Breast epithelium (tissue), 4 donors: ENCODE data around the gene TUB. TPM values are rescaled to one million over a fixed set of nuclear protein-coding genes. Genes with fewer than 3 reads are reported as not detected.

Experiments used
- DNase-seq, 2 donors: peaks; one replicate each; pipeline ENCODE4 v3.0.0-alpha.2; 2019; ENCODE audit warnings: low spot score in 2 of 2
- H3K27ac ChIP-seq, 2 donors: fragments of 200-600 bp; sonication (generic) in 1 of 2; one replicate each; pipeline ENCODE4 v1.5.1; 2016 to 2019; ENCODE audit warnings: mild to moderate bottlenecking in 1 of 2
- H3K27me3 ChIP-seq, 2 donors: fragments of 200-600 bp; sonication (generic) in 1 of 2; one replicate each; pipeline versions ENCODE4 v1.5.1 to v1.6.0; 2017 to 2019; ENCODE audit warnings: control low read depth in 1 of 2, mild to moderate bottlenecking in 1 of 2
- H3K36me3 ChIP-seq: fragments of 200-600 bp; one replicate; pipeline ENCODE4 v1.5.1; 2019
- H3K4me1 ChIP-seq, 2 donors: fragments of 200-600 bp; sonication (generic); one replicate each; pipeline ENCODE4 v1.5.1; 2016 to 2019; ENCODE audit warnings: control low read depth in 1 of 2
- H3K4me3 ChIP-seq, 3 donors: fragments of 200-600 bp; sonication (generic); 1 replicate in 2 of 3; 2 replicates in 1 of 3; pipeline ENCODE4 v1.5.1; 2016 to 2019; ENCODE audit warnings: mild to moderate bottlenecking in 3 of 3, moderate library complexity in 2 of 3
- H3K9me3 ChIP-seq, 2 donors: fragments of 200-600 bp; sonication (generic) in 1 of 2; one replicate each; pipeline ENCODE4 v1.5.1; 2016 to 2019; ENCODE audit warnings: control low read depth in 1 of 2
- CTCF ChIP-seq, 3 donors: fragments of 450-650 bp; IDR thresholded peaks; one replicate each; pipeline ENCODE4 v1.5.1; 2016 to 2017; ENCODE audit warnings: antibody characterized with exemption in 3 of 3, mild to moderate bottlenecking in 3 of 3, moderate library complexity in 3 of 3
- POLR2A ChIP-seq: fragments of 450-650 bp; IDR thresholded peaks from one replicate; pipeline ENCODE4 v1.6.1; 2016; ENCODE audit warnings: antibody characterized with exemption, mild to moderate bottlenecking, moderate library complexity
- POLR2AphosphoS5 ChIP-seq, 3 donors: sonication (generic); formaldehyde crosslinking; IDR thresholded peaks; one replicate each; pipeline ENCODE4 v1.6.1; 2017; ENCODE audit warnings: antibody characterized with exemption in 3 of 3
- intact Hi-C: fragments of 100-400 bp; cut with DNase I; formaldehyde crosslinking; loops from one replicate; pipeline ENCODE4 v1.15.1; 2023; ENCODE audit warnings: low total_unique reads
- total RNA-seq, 3 donors: library from RNA; depleted of rRNA; stranded (reverse); fragments of >200 nt; gene quantifications; one replicate each; pipeline ENCODE4 v1.1.0, GENCODE V29; 2016

Gene TUB
- total RNA-seq, 3 donors from 2014 or later, result 6.3 to 17.7 (median 11.2) TPM

- Histone ChIP-seq H3K9me3 (no peaks in the 10 kb centered on the region), H3K4me1 (no peaks in the 10 kb centered on the region), H3K27me3 (no peaks in the 10 kb centered on the region), H3K4me3 (no peak overlapping the region), H3K36me3 (no peaks in the 10 kb centered on the region), H3K27ac (no peak overlapping the region)
- no peak for DNase-seq
- no peak for TF ChIP-seq POLR2A
- peak in 1 of 3 donors; percentile 22 for TF ChIP-seq CTCF (IDR thresholded peaks at IDR 0.05)
- no peak for TF ChIP-seq POLR2AphosphoS5 (IDR thresholded peaks at IDR 0.05)
- intact Hi-C loops, result no loop called here
Observed at GRCh38 chr11:8070417-8071115, 10.4 kb upstream of the TUB start.

GRCh38 chr11:8071616-8072581, 9.1 kb upstream of the TUB start:
- no peak overlapping the region for H3K27ac ChIP-seq

GRCh38 chr11:8075119-8075726, 5.8 kb upstream of the TUB start:
- no peak for DNase-seq
- TF ChIP-seq CTCF (IDR thresholded peaks at IDR 0.05), result no peak
- no peak for TF ChIP-seq POLR2A
- TF ChIP-seq POLR2AphosphoS5 (IDR thresholded peaks at IDR 0.05), result no peak
- intact Hi-C loops, result no loop called here

More at GRCh38 chr11:8071616-8072581, 9.1 kb upstream of the TUB start:
- intact Hi-C loops, result no loop called here
- TF ChIP-seq POLR2A (no peak), POLR2AphosphoS5 (IDR thresholded peaks at IDR 0.05) (no peak), CTCF (IDR thresholded peaks at IDR 0.05) (no peak)
- DNase-seq, result peak in 1 of 2 donors; percentile 22
- no peak overlapping the region for H3K4me3 ChIP-seq
- H3K9me3 ChIP-seq, result no peaks in the 10 kb centered on the region
- H3K36me3 ChIP-seq, result no peaks in the 10 kb centered on the region
- no peaks in the 10 kb centered on the region for H3K27me3 ChIP-seq
- no peaks in the 10 kb centered on the region for H3K4me1 ChIP-seq

GRCh38 chr11:8079111-8079675, 1.8 kb upstream of the TUB start:
- H3K27me3 ChIP-seq, result no peaks in the 10 kb centered on the region
- no peaks in the 10 kb centered on the region for H3K9me3 ChIP-seq
- H3K27ac ChIP-seq, result no peak overlapping the region
- intact Hi-C loops, result no loop called here
- TF ChIP-seq POLR2A (no peak), POLR2AphosphoS5 (IDR thresholded peaks at IDR 0.05) (no peak), CTCF (IDR thresholded peaks at IDR 0.05) (no peak)
- no peak overlapping the region for H3K4me3 ChIP-seq
- H3K36me3 ChIP-seq, result no peaks in the 10 kb centered on the region
- H3K4me1 ChIP-seq, result no peaks in the 10 kb centered on the region
- DNase-seq, result no peak

More at GRCh38 chr11:8075119-8075726, 5.8 kb upstream of the TUB start:
- H3K4me3 ChIP-seq, result no peak overlapping the region
- H3K9me3 ChIP-seq, result no peaks in the 10 kb centered on the region
- no peaks in the 10 kb centered on the region for H3K4me1 ChIP-seq
- no peaks in the 10 kb centered on the region for H3K27me3 ChIP-seq
- H3K27ac ChIP-seq, result no peak overlapping the region
- no peaks in the 10 kb centered on the region for H3K36me3 ChIP-seq
